Measurements from ENCODE around the gene TTC21A.

- TF ChIP-seq CTCF (conservative IDR thresholded peaks at IDR 0.05) (no peak), EZH2 (IDR thresholded peaks at IDR 0.05; ENCODE audit: low read depth) (no peak)
Measured at GRCh38 chr3:39080026-39080425, 27.5 kb upstream of the TTC21A start.

All from PC-9 (cell line).